ENCODE results near the gene OSBP2.
"Not testable (repeated sequence)": the region's sequence is repeated elsewhere in the genome, so short reads cannot be mapped to it uniquely, and the experiment has no call there.

OSBP2 gene

DNA sequence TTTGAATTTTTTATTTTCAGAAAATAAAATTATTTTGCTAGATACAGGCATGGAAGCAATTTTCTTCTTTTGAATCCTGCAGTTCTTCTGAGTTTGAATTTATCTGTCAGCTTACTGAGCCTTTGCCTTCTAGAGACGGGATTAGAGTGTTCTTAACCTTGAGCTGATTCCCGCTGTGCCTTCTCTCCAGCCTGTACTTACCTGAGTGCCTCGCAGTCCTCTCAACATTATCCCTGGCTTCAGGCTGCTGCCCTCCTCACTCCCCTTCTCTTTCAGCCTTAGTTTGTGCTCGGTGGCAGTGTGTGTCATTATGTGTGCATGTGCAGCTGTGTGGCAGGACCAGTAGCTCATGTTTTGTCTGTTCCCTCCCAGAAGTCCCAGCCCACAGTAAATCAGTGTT is 24.3 kb downstream of the OSBP2 start:
- Histone ChIP-seq H3K9me3 (ENCODE audit: low read depth, low read length) (no peaks in the 10 kb centered on the region), H3K9ac (ENCODE audit: insufficient read length) (no peak overlapping the region), H3K36me3 (ENCODE audit: insufficient read depth, low read length) (no peaks in the 10 kb centered on the region), H3K4me3 (no peak overlapping the region), H3K27ac (no peak overlapping the region)
- no peak for DNase-seq (ENCODE audit: low read depth, low spot score)
- TF ChIP-seq POLR2AphosphoS5 (IDR thresholded peaks at IDR 0.05; ENCODE audit: borderline replicate concordance, low read depth, low read length) (no peak), EZH2 (IDR thresholded peaks at IDR 0.05) (no peak), FOXP2 (optimal IDR thresholded peaks at IDR 0.05; ENCODE audit: control extremely low read depth, extremely low read length, insufficient read depth) (no peak)

DNA sequence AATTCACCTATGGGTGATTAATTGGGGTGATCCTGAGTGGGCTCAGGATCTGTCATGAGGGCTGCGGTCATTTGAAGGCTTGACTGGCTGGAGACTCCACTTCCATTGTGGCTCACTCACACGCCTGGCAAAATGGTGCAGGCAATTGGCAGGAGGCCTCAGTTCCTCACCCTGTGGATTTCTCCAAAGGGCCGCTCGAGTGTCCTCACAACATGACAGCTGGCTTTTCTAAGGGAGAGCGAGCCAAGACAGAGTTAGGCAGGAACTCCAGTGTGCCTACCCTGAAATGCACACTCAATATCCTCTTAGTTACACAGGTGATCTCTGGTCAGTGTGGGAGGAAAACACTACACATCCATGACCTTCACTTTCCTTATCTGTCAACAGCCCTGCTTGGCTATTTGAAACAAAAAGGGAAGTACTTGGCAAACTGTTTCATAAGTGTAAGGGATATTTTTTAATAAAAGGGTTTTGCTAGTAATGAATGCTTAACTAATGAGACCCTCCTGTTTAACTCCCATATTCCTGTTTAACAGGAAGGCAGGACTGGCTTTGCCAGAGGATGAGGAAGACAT is 25.7 kb downstream of the OSBP2 start:
- TF ChIP-seq FOXP2 (optimal IDR thresholded peaks at IDR 0.05; ENCODE audit: control extremely low read depth, extremely low read length, insufficient read depth) (no peak), POLR2AphosphoS5 (IDR thresholded peaks at IDR 0.05; ENCODE audit: borderline replicate concordance, low read depth, low read length) (no peak), EZH2 (IDR thresholded peaks at IDR 0.05) (no peak)
- H3K9ac ChIP-seq (ENCODE audit: insufficient read length): no peak overlapping the region
- H3K4me3 ChIP-seq: no peak overlapping the region

DNA sequence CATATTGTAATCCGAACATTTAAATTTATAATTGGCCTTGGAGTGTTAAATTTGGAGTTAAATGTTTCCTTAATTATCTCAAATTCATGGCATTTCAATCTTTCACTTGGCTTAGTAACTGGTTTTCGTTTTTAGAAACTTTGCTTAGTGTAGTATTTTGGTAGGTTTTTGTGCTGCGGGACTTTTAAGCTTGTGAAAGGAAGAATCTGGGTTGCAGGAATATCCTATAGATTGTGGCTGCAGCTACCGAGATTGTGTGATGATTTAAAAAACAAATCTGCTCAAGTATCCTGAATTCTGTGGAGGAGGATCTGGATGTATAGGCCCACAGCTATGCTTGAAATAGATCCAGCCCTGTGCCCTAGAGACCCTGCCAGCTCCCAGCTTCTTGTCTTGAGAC is 27.1 kb downstream of the OSBP2 start:
- DNase-seq (ENCODE audit: low read depth, low spot score): no peak
- Histone ChIP-seq H3K4me3 (no peak overlapping the region), H3K9ac (ENCODE audit: insufficient read length) (no peak overlapping the region), H3K36me3 (ENCODE audit: insufficient read depth, low read length) (no peaks in the 10 kb centered on the region), H3K27ac (no peak overlapping the region), H3K9me3 (ENCODE audit: low read depth, low read length) (no peaks in the 10 kb centered on the region)
- TF ChIP-seq POLR2AphosphoS5 (IDR thresholded peaks at IDR 0.05; ENCODE audit: borderline replicate concordance, low read depth, low read length): no peak
- TF ChIP-seq FOXP2 (optimal IDR thresholded peaks at IDR 0.05; ENCODE audit: control extremely low read depth, extremely low read length, insufficient read depth): no peak
- TF ChIP-seq EZH2 (IDR thresholded peaks at IDR 0.05): no peak

More for the DNA sequence above, 25.7 kb downstream of the OSBP2 start:
- Histone ChIP-seq H3K36me3 (ENCODE audit: insufficient read depth, low read length) (no peaks in the 10 kb centered on the region), H3K27ac (no peak overlapping the region), H3K9me3 (ENCODE audit: low read depth, low read length) (no peaks in the 10 kb centered on the region)
- DNase-seq (ENCODE audit: low read depth, low spot score): no peak

- H3K4me3 ChIP-seq: no peak overlapping the region
- H3K9me3 ChIP-seq (ENCODE audit: low read depth, low read length): no peaks in the 10 kb centered on the region
- H3K36me3 ChIP-seq (ENCODE audit: insufficient read depth, low read length): no peaks in the 10 kb centered on the region
- no peak overlapping the region for H3K27ac ChIP-seq
- no peak overlapping the region for H3K9ac ChIP-seq (ENCODE audit: insufficient read length)
- DNase-seq (ENCODE audit: low read depth, low spot score): no peak
- TF ChIP-seq FOXP2 (optimal IDR thresholded peaks at IDR 0.05; ENCODE audit: control extremely low read depth, extremely low read length, insufficient read depth) (no peak), EZH2 (IDR thresholded peaks at IDR 0.05) (no peak), POLR2AphosphoS5 (IDR thresholded peaks at IDR 0.05; ENCODE audit: borderline replicate concordance, low read depth, low read length) (no peak)
Measured at GRCh38 chr22:30728826-30729225, 34.2 kb downstream of the OSBP2 start.

- Histone ChIP-seq H3K9ac (ENCODE audit: insufficient read length) (no peak overlapping the region), H3K9me3 (ENCODE audit: low read depth, low read length) (no peaks in the 10 kb centered on the region), H3K27ac (no peak overlapping the region), H3K36me3 (ENCODE audit: insufficient read depth, low read length) (no peaks in the 10 kb centered on the region), H3K4me3 (no peak overlapping the region)
- TF ChIP-seq FOXP2 (optimal IDR thresholded peaks at IDR 0.05; ENCODE audit: control extremely low read depth, extremely low read length, insufficient read depth) (no peak), EZH2 (IDR thresholded peaks at IDR 0.05) (no peak), POLR2AphosphoS5 (IDR thresholded peaks at IDR 0.05; ENCODE audit: borderline replicate concordance, low read depth, low read length) (no peak)
- DNase-seq (ENCODE audit: low read depth, low spot score): no peak
Measured at GRCh38 chr22:30731658-30732057, 37.0 kb downstream of the OSBP2 start.

DNA sequence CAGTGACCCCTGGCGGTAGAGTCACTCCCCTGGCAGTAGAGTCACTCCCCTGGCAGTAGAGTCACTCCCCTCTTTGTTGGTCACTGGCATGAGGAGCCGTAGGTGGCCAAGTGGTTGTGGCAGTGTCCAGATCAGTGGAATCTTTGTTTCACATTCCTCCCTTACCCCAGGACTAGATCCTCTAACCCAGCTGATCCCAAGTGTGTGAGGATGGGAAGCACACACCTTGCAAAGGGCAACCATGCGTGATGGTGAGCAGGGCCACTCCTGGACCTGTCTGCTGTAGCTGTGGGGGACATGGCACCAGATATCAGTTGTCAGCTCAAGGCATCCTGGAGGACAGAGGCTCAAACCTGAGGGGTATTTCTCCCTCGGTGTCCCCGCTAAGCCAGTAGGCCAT is 37.8 kb downstream of the OSBP2 start:
- H3K9me3 ChIP-seq (ENCODE audit: low read depth, low read length): no peaks in the 10 kb centered on the region
- no peak for DNase-seq (ENCODE audit: low read depth, low spot score)
- TF ChIP-seq EZH2 (IDR thresholded peaks at IDR 0.05): no peak
- TF ChIP-seq FOXP2 (optimal IDR thresholded peaks at IDR 0.05; ENCODE audit: control extremely low read depth, extremely low read length, insufficient read depth): no peak
- no peak for TF ChIP-seq POLR2AphosphoS5 (IDR thresholded peaks at IDR 0.05; ENCODE audit: borderline replicate concordance, low read depth, low read length)
- no peak overlapping the region for H3K9ac ChIP-seq (ENCODE audit: insufficient read length)
- no peak overlapping the region for H3K27ac ChIP-seq
- no peaks in the 10 kb centered on the region for H3K36me3 ChIP-seq (ENCODE audit: insufficient read depth, low read length)
- no peak overlapping the region for H3K4me3 ChIP-seq

DNA sequence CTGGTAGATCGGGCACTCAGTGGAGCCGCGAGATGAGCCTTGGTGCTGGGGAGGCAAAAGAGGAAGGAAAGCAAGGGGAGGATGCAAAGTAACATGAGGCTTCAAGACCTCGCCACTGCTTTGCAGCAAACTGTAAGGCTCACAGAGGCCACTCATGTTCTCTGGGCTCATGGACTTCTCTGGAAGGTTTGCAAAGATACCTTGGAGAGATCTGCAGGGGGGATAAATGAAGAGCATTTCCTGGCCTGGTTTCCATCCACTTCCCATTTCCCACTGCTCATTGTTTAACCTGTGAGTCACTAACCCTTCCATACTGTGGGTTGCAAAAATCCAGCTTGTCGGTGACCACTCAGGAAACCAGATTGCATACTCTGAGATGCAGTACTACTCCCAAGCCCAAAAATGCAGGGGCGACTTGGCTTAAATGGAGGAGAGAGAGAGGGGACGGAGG is 38.5 kb downstream of the OSBP2 start:
- no peak overlapping the region for H3K27ac ChIP-seq
- H3K4me3 ChIP-seq: no peak overlapping the region
- H3K9me3 ChIP-seq (ENCODE audit: low read depth, low read length): no peaks in the 10 kb centered on the region
- no peak for DNase-seq (ENCODE audit: low read depth, low spot score)
- H3K36me3 ChIP-seq (ENCODE audit: insufficient read depth, low read length): no peaks in the 10 kb centered on the region
- TF ChIP-seq FOXP2 (optimal IDR thresholded peaks at IDR 0.05; ENCODE audit: control extremely low read depth, extremely low read length, insufficient read depth) (no peak), POLR2AphosphoS5 (IDR thresholded peaks at IDR 0.05; ENCODE audit: borderline replicate concordance, low read depth, low read length) (no peak), EZH2 (IDR thresholded peaks at IDR 0.05) (no peak)
- H3K9ac ChIP-seq (ENCODE audit: insufficient read length): no peak overlapping the region

- H3K4me3 ChIP-seq; DNase-seq (ENCODE audit: low read depth, low spot score); H3K9me3 ChIP-seq (ENCODE audit: low read depth, low read length); H3K9ac ChIP-seq (ENCODE audit: insufficient read length); H3K27ac ChIP-seq; H3K36me3 ChIP-seq (ENCODE audit: insufficient read depth, low read length): not testable (repeated sequence)
Measured at GRCh38 chr22:30740007-30740406, 45.3 kb downstream of the OSBP2 start.

- H3K27ac ChIP-seq; H3K36me3 ChIP-seq (ENCODE audit: insufficient read depth, low read length); H3K4me3 ChIP-seq; H3K9ac ChIP-seq (ENCODE audit: insufficient read length); DNase-seq (ENCODE audit: low read depth, low spot score); H3K9me3 ChIP-seq (ENCODE audit: low read depth, low read length): not testable (repeated sequence)
Measured at GRCh38 chr22:30740511-30740910, 45.8 kb downstream of the OSBP2 start.
